Measurements from ENCODE around the gene PXK.

Gene PXK

GRCh38 chr3:58386626-58387365 lies 54.1 kb downstream of the PXK start:
- peak; percentile 97 for DNase-seq

- DNase-seq: no peak
Measured at GRCh38 chr3:58387650-58388546, 55.2 kb downstream of the PXK start.

- no peak for DNase-seq
Measured at GRCh38 chr3:58388550-58389091, 55.9 kb downstream of the PXK start.

DNA sequence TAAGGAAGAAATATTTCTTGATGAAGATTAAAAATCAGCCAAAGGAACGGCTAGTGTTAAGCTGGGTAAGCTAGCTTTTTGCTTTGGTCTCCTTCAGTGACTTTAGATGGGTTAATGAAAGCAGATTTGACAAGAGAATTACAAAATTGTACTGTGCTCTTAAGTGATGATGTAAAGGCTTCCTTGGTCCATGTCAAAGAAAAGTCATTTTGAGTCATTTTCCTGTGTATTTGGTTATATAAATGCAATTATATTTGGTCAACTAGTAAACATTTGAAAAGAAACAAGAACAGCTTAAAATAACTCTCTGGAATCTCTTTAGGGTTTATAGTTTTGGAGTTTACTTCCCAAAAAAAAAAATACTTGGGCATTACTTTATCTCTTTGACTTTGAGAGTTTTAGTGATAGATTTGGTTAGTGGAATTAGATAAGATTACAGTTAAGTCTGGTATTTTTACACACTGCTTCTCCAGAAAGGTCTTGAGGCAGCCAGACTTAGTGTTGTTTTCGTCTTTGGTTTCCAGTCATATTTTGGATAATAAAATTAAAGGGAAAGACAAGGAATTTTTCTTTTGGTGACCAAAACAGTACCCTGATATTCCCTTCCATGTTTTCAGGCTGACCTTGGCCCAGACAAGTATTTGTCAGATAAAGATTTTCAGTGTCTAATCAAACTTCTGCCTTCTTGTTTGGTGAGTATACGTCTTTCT lies 58.6 kb downstream of the PXK start:
- DNase-seq: no peak

DNA sequence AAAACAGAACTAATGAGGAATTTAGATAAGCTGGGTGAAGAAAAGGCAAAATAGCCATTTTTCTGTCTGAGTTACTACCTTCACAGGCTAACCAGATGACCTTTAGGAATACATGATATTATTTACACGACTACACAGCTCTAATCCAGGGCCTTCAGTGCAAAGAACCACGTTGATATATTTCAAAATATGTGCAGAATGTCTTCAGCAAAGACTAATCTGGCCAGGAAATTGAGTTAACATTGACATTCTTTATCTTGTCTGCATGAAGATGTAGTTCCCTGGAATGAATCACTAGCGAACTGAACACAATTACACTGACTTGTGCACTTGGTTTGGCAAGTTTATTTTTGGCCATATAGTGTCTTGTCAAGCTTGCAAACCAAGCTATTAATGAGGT lies 59.5 kb downstream of the PXK start:
- no peak for DNase-seq

- no peak for DNase-seq
Measured at GRCh38 chr3:58394339-58394738, 61.6 kb downstream of the PXK start.

DNA sequence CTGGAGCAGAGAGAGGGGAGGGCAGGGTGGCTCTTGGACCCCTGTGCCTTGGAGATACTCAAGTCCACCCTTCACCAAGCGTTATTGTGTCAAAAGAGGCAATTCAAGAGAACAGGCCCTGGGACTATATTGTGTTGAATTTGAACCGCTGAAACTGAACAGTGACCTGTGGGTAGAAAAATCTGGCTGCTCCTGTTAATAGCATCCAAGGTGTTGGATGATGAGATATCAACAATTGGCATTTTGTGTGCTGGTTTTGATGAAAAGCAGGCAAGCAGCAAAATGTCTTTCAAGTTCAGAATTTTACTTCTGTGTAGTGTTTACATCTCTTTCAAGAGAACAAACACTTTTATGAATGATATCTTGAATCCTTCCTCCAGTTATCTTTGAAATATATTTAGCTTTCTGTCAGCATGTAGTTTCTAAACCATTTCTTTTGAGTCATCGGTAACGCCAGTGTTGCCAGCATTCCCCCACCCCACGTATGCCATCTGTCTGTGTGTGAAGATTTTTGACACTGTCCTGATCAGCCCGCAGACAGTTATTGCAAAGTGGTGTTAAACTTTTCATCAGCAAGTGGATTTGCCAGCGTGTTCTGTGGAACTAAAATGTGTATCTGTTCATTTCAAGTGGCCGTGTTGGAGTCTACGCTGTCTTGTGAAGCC lies 66.1 kb downstream of the PXK start:
- DNase-seq: no peak

DNA sequence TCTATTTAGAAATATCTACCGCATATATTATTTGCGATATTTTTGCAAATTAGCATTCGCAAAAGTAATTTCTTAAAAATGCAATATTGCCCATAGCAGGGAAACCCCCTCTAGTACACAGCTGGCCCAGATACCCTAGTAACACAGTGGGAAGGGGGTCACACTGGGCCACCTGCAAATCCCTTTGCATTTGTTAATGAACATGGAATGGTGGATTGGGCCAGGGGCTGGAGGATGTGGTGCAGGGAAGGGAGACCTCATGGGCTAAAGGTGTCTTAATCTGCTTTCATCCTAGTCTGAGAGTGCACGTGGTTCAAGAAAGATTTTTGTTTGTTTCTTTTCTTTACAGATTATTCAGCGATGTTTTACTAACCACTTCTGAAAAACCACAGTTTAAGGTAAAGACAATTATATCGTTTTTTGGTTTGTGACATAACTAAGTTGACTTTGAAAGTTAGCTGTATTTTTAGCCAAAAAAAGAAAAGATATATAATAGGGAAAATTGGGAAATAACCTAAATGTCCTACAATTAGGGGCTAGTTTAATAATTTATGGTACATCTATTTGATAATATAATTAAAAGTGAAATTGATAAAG lies 70.9 kb downstream of the PXK start:
- no peak for DNase-seq

DNA sequence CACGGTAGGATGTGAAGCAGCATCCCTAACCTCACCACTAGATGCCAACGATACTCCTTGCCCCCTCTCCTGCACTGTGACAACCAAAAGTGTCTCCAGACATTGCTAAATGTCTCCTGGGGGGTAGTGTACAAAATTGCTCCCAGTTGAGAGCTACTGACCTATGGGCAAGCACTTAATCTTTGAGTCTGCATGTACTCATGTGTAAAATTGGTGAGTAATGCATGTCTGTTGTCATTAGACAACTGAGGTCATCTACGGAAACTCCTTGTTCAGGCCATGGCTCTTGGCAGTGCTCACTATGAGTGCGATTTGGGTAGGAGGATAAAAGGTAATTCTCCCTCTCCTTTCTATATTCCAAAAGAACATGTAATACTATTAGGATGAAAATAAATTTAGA lies 71.7 kb downstream of the PXK start:
- DNase-seq: peak; percentile 73

DNA sequence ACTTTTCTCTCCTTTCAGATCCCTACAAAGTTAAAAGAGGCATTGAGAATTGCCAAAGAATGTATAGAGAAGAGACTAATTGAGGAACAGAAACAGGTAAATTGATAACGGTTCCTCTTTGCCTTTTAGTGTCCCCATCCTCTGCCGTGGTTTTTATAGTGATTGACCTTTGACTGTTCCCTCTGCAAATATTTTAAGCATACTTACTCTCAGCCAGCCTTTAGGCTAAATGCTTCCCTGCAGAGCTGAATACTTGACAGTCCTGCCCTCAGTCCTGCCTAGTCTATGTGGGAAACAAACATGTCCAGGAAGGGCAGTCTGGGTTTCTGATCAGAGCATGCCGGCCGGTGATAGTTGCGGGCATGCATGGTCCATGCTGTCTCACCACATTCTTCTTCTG lies 76.2 kb downstream of the PXK start:
- no peak for DNase-seq

GRCh38 chr3:58409663-58410062 lies 77.0 kb downstream of the PXK start:
- DNase-seq: no peak

DNA sequence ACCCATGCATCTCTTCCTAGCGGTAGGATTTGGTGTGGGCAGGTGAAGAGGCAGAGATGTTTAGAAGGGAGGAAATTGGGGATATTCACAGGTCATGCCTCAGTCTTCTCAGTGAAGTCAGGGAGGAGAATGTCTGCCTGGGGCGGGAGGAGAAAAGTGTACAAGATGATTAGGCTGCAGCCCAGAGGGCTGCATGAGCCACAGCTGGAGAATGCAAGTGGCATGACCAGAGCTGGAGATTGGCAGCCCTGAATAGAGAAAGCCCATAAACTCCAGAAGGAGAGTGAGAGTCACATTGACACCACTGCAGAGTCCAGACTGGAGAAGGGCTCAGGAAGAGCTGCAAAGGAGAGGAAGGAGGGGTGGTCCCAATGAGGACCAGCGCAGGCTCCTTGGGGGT lies 78.3 kb downstream of the PXK start:
- no peak for DNase-seq

GRCh38 chr3:58411851-58412830 lies 79.4 kb downstream of the PXK start:
- DNase-seq: no peak

- peak; percentile 75 for DNase-seq
Measured at GRCh38 chr3:58414538-58415197, 82.0 kb downstream of the PXK start.

DNA sequence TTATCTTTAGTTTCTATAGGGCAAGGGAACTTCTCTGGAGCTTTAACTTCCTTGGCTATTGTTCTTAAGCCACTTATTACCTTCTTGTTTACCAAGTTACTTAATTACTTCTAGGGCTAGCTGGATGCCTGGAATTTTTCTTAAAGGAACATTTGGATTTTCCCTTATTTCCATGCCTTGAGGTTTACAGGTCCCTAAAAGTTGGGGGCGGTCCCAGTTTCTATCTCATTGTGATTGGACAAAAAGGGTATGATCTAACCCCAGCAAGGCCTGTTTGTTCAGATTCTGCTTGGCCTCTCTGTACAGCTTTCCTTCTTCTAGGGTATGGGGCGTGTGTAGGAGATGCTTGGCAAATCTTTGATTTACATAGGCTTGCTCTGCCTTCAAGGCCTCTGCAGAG lies 83.5 kb downstream of the PXK start:
- DNase-seq: no peak

- no peak for DNase-seq
Measured at GRCh38 chr3:58417075-58417474, 84.4 kb downstream of the PXK start.

GRCh38 chr3:58418227-58418626 lies 85.5 kb downstream of the PXK start:
- no peak for DNase-seq

DNA sequence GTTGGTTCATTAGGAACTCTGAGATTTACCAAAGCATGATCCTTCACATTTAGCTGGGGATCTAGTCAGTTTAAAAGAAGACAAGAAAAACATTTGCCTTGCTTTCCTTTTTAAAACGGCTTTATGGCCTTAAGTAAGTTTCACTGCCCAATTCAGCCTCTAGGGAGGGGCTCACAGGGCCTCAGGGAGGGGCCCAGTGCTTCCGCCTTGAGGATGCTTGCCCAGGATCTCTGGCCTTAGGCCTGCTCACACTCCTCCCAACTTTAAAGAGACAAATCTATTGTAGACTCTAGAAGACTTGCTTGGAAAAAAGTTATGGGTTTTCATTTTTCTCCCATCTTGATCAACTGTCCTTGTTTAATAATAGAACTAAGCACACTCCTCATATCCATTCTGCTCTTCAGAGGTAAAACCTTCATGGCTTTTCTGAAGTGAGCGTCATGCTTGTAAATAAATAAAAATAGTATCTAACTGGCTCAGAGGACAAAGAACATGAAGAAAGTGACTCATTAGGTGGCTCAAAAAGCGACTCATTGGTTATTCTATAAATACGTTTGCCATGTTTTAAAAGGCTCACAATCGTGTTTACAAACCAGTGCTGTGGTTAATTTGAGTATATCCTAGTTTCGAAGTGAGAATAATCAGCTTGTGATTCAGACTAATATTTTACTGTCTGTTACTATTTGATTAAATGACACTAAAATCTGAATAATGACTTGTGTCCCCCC lies 87.3 kb downstream of the PXK start:
- DNase-seq: no peak

GRCh38 chr3:58421004-58421403 lies 88.3 kb downstream of the PXK start:
- no peak for DNase-seq
